Measurements from ENCODE around the gene MEA1. TPM values are rescaled to one million over a fixed set of nuclear protein-coding genes. Genes with fewer than 3 reads are reported as not detected.

MEA1 gene
- total and polyA plus RNA-seq, 2 of the 4 experiments (the other 2 are of a cell fraction): 116 to 126 TPM

GRCh38 chr6:43020052-43020705, 6.4 kb upstream of the MEA1 start:
- Histone ChIP-seq H2BK5ac (ENCODE audit: low read depth, low read length, poor library complexity, severe bottlenecking) (no peak overlapping the region), H2AK5ac (ENCODE audit: low read depth, low read length) (no peak overlapping the region), H3K9me3 (ENCODE audit: control insufficient read depth, insufficient read depth, low read length) (no peaks in the 10 kb centered on the region), H3K27ac (ENCODE audit: insufficient read depth, low read length) (no peak overlapping the region), H3K23ac (ENCODE audit: low read depth, low read length) (no peak overlapping the region), H3K4me1 (ENCODE audit: control insufficient read depth, insufficient read depth, low read length) (peaks cover 14% of the 10 kb centered on the region), H4K91ac (ENCODE audit: insufficient read depth, low read depth, low read length) (no peak overlapping the region), H3K14ac (replicated peaks; ENCODE audit: low read depth, low read length) (no peak overlapping the region), H3K9ac (ENCODE audit: low read depth, low read length) (no peak overlapping the region), H4K5ac (ENCODE audit: low read depth, low read length) (no peak overlapping the region; the same call in 1 of the 2 replicates), H3K18ac (ENCODE audit: low read depth, low read length) (no peak overlapping the region), H2AFZ (replicated peaks; ENCODE audit: low read length, poor library complexity) (no peak overlapping the region), H2BK20ac (ENCODE audit: low read depth, low read length) (no peak overlapping the region), H2BK120ac (ENCODE audit: low read depth, low read length) (no peak overlapping the region), H3K4me2 (ENCODE audit: low read depth, low read length) (no peak overlapping the region), H3K56ac (ENCODE audit: extremely low read depth, insufficient read depth, low read length) (no peak overlapping the region), H2BK15ac (ENCODE audit: low read depth, low read length) (no peak overlapping the region), H3K27me3 (ENCODE audit: control insufficient read depth, insufficient read depth, low read length) (no peaks in the 10 kb centered on the region), H4K20me1 (ENCODE audit: insufficient read depth, low read length) (peaks cover 12% of the 10 kb centered on the region), H3K9me1 (ENCODE audit: insufficient read depth, low read length) (peaks cover 7% of the 10 kb centered on the region), H3K4ac (ENCODE audit: low read depth, low read length) (no peak overlapping the region), H3K4me3 (ENCODE audit: insufficient read depth, low read depth, low read length) (no peak overlapping the region), H4K8ac (ENCODE audit: low read depth in 2 of 2, low read length in 2 of 2) (peak overlapping the region in 1 of 2 experiments; percentile 88; a peak in 1 of 4 replicates), H3K36me3 (ENCODE audit: control insufficient read depth, insufficient read depth, low read length) (peaks cover 38% of the 10 kb centered on the region), H2AK9ac (replicated peaks; ENCODE audit: low read depth, low read length, poor library complexity) (no peak overlapping the region), H3K79me1 (ENCODE audit: low read depth in 1 of 2, low read length in 2 of 2) (peaks cover 24 to 78% of the 10 kb centered on the region in 2 experiments)
- DNase-seq: no peak
- dilution Hi-C loops (cut with HindIII; ENCODE audit: low sequenced_read_pairs, unreplicated experiment) (no loop called here), in situ Hi-C loops (cut with MboI; ENCODE audit: low sequenced_read_pairs) (no loop called here), intact Hi-C loops (cut with micrococcal nuclease) (no loop called here)
- WGBS, 2 experiments (ENCODE audit: extremely low coverage in 2 of 2, insufficient read length in 1 of 2): 94% methylated on average over 2 of the region's 3 CpGs; no CpG with 5 or more reads in 1 of the 2 experiments
- CTCF ChIA-PET: no interaction called here
- ATAC-seq (ENCODE audit: low read depth): no peak
- BruUV-seq (replicated peaks): no TSS peak
- POLR2A ChIA-PET (ENCODE audit: unreplicated experiment): no interaction called here
- TF ChIP-seq SMC3 (IDR thresholded peaks at IDR 0.05; ENCODE audit: low read depth, low read length): no peak
- TF ChIP-seq RAD21 (IDR thresholded peaks at IDR 0.05; ENCODE audit: low read length): no peak

All from IMR-90 (cell line).